Endometrium (tissue), 2 donors: ENCODE measurements around the gene TSPAN15.

Experiments used
- FAIRE-seq: peaks from 2 replicates; lab custom pipeline; 2012; peaks lifted over from hg19 to GRCh38; lab: Jason Lieb, UNC
- donor health status: control.
- donor health status: control.

The TSPAN15 gene

DNA sequence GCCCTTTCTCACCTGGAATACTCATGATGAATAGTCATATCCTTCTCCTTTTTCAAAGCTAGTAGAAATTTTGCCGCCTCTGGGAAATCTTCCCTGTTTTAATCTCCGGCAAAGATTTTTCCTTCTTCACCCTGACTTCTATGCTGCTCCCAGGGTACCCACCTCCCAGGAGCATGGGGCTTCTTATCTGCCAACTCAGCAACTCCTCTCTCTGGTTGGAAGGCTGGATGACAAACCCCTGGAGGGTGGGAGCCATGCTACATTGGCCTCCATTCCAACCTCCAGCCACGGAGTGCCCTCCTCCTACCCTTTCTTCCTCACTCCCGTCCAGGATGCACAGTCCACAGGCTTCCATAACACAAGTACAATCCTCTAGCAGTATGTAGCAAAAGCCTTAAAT lies 102.1 kb downstream of the TSPAN15 start:
- no peak for FAIRE-seq

DNA sequence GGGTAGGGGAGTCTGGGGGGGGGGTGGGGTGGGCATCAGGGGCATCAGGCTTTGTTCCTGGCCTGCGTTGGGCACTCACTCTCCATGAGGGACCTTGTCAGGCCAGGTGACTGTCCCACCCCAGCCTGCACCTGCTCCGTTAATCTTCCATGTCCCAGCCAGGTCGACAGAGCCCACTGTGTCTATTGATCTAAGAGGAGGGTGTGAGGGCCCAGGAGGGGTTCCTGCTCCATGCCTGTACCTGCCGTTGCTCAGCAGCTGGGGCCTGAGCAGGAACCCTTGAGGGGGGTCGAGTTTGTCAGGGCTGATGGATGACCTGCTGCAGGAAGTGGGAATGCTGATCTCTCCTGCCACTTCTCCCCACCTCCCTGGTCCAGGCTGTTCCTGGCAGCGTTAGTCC lies 103.3 kb downstream of the TSPAN15 start:
- FAIRE-seq = no peak
